Measurements from ENCODE around the gene KCNQ1OT1. TPM values are rescaled to one million over a fixed set of nuclear protein-coding genes. Genes with fewer than 3 reads are reported as not detected.

Gene KCNQ1OT1
- polyA plus RNA-seq, 3 donors = 1.1 to 2.3 (median 1.4) TPM

DNA sequence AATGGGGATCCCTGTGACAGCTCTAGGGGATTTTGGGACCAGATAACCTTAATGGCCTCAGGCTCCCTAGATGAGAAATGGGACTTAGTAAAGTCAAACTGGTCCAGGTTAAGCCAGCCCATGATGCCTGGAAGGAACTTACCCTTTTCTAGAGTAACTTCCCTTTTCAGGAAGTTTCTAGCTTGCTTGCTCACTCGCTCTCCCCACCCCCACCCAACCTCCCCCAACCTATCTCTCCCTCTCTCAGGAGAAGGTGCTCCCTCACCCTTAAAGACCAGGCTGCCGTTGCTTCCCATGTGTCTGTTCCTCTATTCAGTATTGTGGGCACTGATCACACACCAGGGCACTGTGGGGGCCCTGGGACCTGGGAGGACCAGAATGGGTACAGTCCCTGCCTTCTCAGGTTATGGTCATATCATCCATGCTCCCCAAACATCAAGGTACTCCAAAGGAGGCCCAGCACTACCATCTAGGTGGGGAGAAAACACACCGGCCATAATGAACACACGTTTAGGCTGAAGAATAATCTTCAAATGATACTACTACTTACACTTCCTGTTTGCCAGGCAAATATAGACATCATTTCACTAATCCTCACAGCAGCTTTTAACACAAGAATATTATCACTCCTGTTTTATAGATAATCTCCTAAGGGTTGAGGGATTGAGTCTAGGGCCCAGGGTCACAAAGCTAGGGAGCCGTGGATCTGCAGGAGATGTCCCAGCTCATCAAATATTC lies 18.2 kb downstream of the KCNQ1OT1 start:
- DNase-seq (ENCODE audit: extremely low read depth in 1 of 11, low read depth in 9 of 11, low spot score in 4 of 11) = no peak

- DNase-seq (ENCODE audit: extremely low read depth in 1 of 11, low read depth in 9 of 11, low spot score in 4 of 11) = no peak
Measured at GRCh38 chr11:2679011-2679676, 20.6 kb downstream of the KCNQ1OT1 start.

DNA sequence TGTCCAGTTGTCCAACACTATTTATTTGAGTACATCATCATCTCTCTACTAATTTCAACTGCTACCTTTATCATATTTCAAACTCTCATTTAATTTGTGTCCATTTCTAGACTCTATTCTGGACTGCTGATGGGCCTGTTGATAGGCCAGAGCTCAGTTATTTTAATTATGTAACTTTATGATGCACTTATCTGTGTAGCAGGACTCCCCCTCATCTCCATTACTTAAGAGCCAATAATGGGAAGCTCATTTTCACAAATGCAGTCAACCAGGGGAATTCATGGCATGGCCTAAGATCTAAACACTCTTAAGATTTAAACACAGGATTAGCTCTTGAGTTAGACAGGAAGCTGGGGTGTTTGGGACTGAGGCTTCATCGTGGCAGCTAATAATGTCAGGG lies 21.4 kb downstream of the KCNQ1OT1 start:
- DNase-seq (ENCODE audit: extremely low read depth in 1 of 11, low read depth in 9 of 11, low spot score in 4 of 11) = no peak

GRCh38 chr11:2677127-2677526 lies 22.7 kb downstream of the KCNQ1OT1 start:
- DNase-seq (ENCODE audit: extremely low read depth in 1 of 11, low read depth in 9 of 11, low spot score in 4 of 11) = no peak

DNA sequence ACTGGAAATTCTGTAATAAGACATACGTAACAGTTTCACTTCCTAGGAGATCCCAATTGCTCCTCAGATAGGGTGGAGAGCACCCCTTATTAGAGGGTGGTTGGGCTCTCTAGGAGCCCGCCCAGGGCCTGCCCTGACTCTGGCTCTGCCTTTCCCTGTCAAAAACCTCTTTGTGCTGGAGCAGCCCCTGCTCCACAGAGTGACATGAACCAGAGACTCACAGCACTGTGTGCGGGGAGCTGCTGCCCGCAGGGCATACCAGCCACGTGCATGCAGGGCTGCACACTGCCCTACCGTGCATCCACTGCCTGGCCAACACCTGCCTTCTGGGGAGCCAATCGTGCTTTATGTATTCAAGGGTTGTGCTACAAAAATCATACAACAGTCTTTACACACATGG lies 24.3 kb downstream of the KCNQ1OT1 start:
- DNase-seq (ENCODE audit: extremely low read depth in 1 of 11, low read depth in 9 of 11, low spot score in 4 of 11) = no peak

DNA sequence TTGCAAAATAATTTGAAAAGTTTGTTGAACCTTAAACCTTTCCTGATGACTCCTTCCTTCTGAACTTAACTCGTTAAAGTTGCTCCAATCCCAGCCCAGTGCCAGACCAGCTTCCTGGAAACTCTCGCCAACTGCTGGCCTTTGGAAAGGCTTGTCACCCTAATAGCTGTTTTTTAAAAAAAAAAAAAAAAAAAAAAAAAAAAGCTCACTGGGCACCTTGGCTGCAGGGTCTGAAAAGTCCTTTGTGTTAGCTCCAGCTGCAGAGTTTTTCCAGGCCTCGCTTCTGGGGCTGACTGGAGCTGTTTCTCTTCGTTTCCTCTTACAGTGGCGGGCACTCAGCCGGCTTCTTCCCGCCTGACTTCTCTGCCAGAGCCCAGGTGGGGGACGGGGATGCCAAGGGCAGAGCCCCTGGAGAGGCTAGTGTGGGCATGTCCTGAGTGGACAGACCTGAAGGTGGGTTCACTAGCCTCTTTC lies 25.1 kb downstream of the KCNQ1OT1 start:
- no peak for DNase-seq (ENCODE audit: extremely low read depth in 1 of 11, low read depth in 9 of 11, low spot score in 4 of 11)

GRCh38 chr11:2673871-2674471 lies 25.8 kb downstream of the KCNQ1OT1 start:
- no peak for DNase-seq (ENCODE audit: extremely low read depth in 1 of 11, low read depth in 9 of 11, low spot score in 4 of 11)

DNA sequence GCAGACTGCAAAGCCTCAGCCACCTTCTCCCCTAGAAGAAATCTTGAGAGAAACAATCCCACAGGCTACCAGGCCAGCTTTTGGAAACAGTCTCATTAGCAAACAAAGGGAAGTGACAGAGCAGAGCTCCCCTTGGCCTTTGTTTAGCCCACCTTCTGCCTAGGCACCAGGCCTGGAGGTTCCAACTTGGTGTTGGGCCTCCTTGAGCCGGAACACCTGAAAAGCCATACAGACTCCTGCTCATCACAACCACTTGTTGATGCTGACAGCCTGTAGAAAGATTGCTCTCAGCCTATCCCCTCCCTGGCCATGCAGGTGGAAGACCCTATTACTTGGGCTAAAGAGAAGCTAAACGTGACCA lies 26.6 kb downstream of the KCNQ1OT1 start:
- DNase-seq (ENCODE audit: extremely low read depth in 1 of 11, low read depth in 9 of 11, low spot score in 4 of 11) = no peak

DNA sequence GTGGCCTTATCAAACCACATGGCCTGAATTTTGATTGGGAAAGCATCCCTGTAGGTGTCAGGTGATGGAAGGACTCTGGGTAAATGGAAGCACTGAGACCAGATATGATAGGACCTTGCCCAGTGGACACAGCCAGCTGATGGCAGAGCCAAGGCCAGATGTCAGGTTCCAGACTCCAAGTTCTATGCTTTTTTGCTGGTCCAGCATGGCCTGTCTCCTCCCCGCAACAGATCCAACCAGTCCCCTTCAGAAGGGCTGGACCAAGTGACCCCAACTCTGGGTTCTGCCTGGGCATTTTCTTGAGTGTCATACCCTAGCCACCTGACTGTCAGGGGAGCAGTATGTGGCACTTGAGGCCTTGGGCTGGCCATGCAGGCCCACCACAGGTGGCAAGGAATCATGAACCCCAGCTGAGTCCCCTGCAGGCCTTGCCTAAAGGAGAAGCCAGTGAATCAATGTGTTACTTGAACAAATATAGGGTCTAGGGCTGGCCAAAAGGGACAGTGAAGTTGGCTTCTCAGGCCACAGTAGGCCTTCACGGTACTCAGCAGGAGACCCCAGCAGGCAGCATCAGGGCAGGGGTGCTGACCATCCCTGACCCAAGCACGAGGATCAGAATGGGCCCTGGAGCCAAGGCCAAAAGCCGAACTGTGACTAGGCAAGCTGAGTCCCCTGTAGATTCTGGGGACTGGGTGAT lies 27.1 kb downstream of the KCNQ1OT1 start:
- no peak for DNase-seq (ENCODE audit: extremely low read depth in 1 of 11, low read depth in 9 of 11, low spot score in 4 of 11)

DNA sequence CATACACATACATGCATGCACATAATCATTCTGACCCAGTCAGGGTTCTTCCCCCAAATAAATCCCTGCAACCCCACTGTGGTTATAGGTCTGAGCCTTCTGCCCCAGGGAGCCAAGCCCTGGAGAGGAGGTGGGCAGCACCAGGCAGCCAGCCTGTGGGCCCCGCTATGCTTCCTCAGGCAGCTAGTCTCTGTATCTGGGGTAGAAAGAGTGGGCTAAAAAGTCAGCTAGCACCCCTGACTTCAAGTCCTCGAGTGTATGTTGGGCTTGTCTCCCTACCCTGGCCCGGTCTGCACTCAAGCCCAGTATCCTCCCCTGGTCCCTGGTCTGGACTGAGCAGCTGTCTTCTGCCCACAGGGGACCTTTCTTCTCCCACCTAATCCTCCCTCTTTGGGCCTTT lies 28.0 kb downstream of the KCNQ1OT1 start:
- no peak for DNase-seq (ENCODE audit: extremely low read depth in 1 of 11, low read depth in 9 of 11, low spot score in 4 of 11)

DNA sequence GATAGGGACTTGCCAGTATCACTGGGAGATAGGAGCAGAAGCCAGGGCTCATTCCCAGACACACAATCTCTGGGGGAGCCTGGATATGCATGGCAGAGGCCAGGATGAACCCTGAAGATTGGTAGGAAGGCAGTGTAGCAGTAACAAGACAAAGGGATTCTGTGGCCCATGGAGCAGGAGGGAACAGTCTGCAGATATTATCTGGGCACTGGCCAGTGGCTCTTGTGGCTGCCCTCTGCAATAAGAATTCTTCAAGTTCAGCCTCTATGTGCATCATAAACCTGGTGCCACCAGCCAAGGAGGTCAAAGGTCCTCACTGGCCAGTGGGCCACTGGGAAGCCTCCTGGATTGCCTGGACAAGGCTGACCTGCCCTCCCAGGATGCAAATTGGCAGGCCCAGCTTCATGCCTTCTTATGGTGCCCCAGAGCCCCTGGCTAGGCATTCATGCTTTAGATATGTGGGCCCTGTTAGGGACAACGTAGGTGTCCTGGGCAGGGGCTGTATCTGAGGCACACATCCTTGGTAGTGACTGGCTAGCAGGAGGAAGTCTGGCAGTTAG lies 29.2 kb downstream of the KCNQ1OT1 start:
- DNase-seq (ENCODE audit: extremely low read depth in 1 of 11, low read depth in 9 of 11, low spot score in 4 of 11) = no peak

DNA sequence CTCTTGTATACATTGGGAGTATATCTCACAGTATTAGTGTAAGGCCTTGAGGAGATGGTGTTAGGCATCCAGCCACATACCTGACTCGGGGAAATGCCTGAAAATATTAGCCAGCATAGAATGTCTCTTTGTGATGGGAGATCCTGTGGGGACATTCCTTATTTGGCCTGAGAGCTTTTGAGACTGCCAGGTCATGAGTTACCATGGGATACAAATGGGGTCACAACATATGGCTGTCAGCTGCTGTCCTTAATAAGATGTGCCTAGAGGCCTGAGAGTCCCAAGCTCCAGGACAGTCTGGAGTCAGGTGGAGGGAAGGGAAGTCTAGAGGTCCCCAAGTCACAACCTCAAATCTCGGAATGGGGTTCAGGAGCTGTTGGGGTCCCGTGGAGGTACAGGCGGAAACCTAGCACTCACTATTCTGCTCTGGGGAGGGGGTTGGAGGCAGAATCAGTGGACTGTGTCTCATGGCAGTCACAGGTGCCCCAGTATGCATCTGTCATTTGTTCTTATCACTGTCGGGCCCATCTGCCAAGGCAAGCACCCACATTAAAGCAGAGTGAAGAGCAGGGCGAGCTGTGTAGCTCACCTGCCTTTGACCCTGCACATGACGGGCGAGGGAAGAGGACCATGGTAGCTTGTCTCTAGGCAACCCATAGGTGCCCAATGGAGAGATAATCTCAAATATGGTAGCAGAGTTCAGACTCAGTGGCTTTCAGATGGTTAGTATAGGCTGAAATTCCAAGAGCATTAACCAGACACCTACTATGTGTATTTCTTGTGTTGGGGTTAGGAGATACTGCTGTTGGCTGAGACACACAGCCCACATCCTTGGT lies 29.9 kb downstream of the KCNQ1OT1 start:
- no peak for DNase-seq (ENCODE audit: extremely low read depth in 1 of 11, low read depth in 9 of 11, low spot score in 4 of 11)

GRCh38 chr11:2668876-2669275 lies 30.9 kb downstream of the KCNQ1OT1 start:
- DNase-seq (ENCODE audit: extremely low read depth in 1 of 11, low read depth in 9 of 11, low spot score in 4 of 11) = no peak

GRCh38 chr11:2667940-2668339 lies 31.9 kb downstream of the KCNQ1OT1 start:
- no peak for DNase-seq (ENCODE audit: extremely low read depth in 1 of 11, low read depth in 9 of 11, low spot score in 4 of 11)

DNA sequence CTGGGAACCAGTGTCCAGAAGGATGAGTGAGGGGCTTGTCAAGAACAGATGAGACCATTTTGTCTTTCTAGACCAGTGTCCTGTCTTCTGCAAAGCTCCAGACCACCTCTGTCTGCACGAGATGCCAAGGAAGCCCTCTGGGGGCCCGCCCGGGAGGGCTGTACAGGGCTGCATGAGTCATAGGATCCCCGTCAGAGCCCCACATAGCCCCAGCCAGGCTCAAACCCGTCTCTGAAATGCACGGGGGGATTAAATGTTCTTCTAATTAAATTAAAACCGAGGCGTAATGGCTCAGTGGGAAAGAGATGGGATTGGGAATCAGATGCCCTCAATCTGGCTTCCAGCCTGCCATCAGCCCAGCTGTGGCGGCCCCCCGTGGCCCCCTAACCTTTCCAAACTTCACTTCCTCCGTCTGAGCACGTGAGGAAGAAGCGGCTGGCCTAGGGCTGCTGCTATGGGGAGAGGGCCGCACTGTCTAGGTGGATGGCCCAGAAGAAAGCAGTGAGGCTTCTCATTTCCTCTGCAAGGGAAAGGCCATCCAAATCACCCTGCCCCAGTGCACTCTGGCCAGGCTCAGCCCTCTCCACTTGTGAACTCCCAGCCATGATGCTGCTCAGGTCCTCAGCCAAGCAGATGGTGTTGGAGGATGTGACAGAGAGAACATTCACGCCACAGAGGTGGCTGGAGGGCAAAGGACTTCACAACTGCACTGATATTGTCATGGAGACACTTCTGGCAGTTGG lies 32.8 kb downstream of the KCNQ1OT1 start:
- DNase-seq (ENCODE audit: extremely low read depth in 1 of 11, low read depth in 9 of 11, low spot score in 4 of 11) = no peak

DNA sequence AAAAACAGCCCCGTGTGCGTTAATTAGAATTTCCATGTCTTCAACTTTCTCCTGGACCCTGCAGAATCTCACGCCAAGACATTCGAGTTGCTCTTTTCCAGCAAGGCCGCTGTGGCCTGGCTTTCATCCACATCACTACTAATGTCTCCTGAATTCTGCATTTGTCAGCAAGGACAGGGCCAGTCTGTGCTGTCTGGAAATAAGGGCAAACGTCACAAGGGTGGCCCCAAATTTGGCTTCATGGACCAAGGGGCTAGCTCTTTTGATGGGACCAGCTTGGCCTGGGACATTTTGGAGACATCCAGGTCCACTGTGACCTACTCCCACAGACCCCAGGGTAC lies 33.4 kb downstream of the KCNQ1OT1 start:
- no peak for DNase-seq (ENCODE audit: extremely low read depth in 1 of 11, low read depth in 9 of 11, low spot score in 4 of 11)

GRCh38 chr11:2665526-2666400 lies 34.0 kb downstream of the KCNQ1OT1 start:
- DNase-seq (ENCODE audit: extremely low read depth in 1 of 11, low read depth in 9 of 11, low spot score in 4 of 11) = no peak
